Activated B cell treated with CpG ODN at 0.5 μM for 24 hours (primary cell): ENCODE measurements around the gene P2RX7. TPM values are rescaled to one million over a fixed set of nuclear protein-coding genes. Genes with fewer than 3 reads are reported as not detected.
"Not testable (repeated sequence)": the region's sequence is repeated elsewhere in the genome, so short reads cannot be mapped to it uniquely, and the experiment has no call there.

Source experiments
- ATAC-seq: fragments of 200-7000 bp; cut with Tn5 transposase; one replicate; pipeline ENCODE4 v1.10.0; 2021; ENCODE audit warnings: low read depth, mild to moderate bottlenecking, moderate library complexity
- CTCF ChIA-PET: fragments of 350-600 bp; sonication (Branson Sonifier 250); formaldehyde crosslinking; loops from one replicate; lab custom pipeline; 2021; ENCODE audit warnings: antibody characterized with exemption; lab: Charles Lee
- POLR2A ChIA-PET: fragments of 350-600 bp; sonication (Branson Sonifier 250); formaldehyde crosslinking; loops from one replicate; lab custom pipeline; 2021; ENCODE audit warnings: antibody characterized with exemption; lab: Charles Lee
- DNase-seq: peaks from one replicate; pipeline ENCODE4 v3.0.0; 2022
- H3K27ac Mint-ChIP-seq: one replicate; pipeline ENCODE4 v1.8.0; 2020; ENCODE audit warnings: mixed read lengths
- H3K27me3 Mint-ChIP-seq: one replicate; pipeline ENCODE4 v1.8.0; 2021; ENCODE audit warnings: mixed read lengths
- H3K36me3 Mint-ChIP-seq: one replicate; pipeline ENCODE4 v1.8.0; 2021; ENCODE audit warnings: low read depth, mixed read lengths
- H3K4me1 Mint-ChIP-seq: one replicate; pipeline ENCODE4 v1.8.0; 2021; ENCODE audit warnings: mixed read lengths
- H3K4me3 Mint-ChIP-seq: one replicate; pipeline ENCODE4 v1.8.0; 2020; ENCODE audit warnings: mild to moderate bottlenecking, mixed read lengths
- H3K9me3 Mint-ChIP-seq: one replicate; pipeline ENCODE4 v1.8.0; 2020; ENCODE audit warnings: mixed read lengths
- CTCF ChIP-seq: fragments of 200-600 bp; IDR thresholded peaks from one replicate; pipeline ENCODE4 v1.8.0; 2022; ENCODE audit warnings: antibody characterized with exemption, mild to moderate bottlenecking
- intact Hi-C: fragments of 100-400 bp; cut with micrococcal nuclease; formaldehyde crosslinking; loops from one replicate; pipeline ENCODE4 v1.15.1; 2024
- total RNA-seq: library from RNA; stranded (reverse); gene quantifications from 2 replicates; pipeline ENCODE4 v1.2.3, GENCODE V29; 2022

P2RX7 gene
- total RNA-seq, 1 donor from 2014 or later, result 5.3 TPM

GRCh38 chr12:121189619-121190155 is 57.0 kb downstream of the P2RX7 start:
- intact Hi-C loops, result no loop called here
- no peaks in the 10 kb centered on the region for H3K36me3 Mint-ChIP-seq
- no peak overlapping the region for H3K27ac Mint-ChIP-seq
- peaks cover 22% of the 10 kb centered on the region for H3K4me1 Mint-ChIP-seq
- ChIA-PET CTCF (no interaction called here), POLR2A (interaction anchor here (0.7 kb wide), 1 partner anchor 162 kb away, joined by 4 read pairs; the partner anchor contains the start of gene ANAPC5)
- no peak overlapping the region for H3K4me3 Mint-ChIP-seq
- DNase-seq (no peak), ATAC-seq (no peak)
- H3K9me3 Mint-ChIP-seq, result no peaks in the 10 kb centered on the region
- no peaks in the 10 kb centered on the region for H3K27me3 Mint-ChIP-seq
- no peak for TF ChIP-seq CTCF

GRCh38 chr12:121190523-121191031 is 57.9 kb downstream of the P2RX7 start:
- CTCF ChIA-PET, result no interaction called here

DNA sequence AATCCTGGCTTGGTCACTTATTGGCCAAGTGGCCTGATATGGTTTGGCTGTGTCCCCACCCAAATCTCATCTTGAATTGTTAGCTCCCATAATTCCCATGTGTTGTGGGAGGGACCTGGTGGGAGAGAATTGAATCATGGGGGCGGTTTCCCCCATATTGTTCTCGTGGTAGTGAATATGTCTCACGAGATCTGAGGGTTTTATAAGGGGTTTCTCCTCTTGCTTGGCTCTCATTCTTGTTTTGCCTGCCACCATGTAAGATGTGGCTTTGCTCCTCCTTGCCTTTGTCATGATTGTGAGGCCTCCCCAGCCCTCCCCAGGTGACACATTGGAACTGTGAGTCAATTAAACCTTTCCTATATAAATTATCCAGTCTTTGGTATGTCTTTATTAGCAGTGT is 58.5 kb downstream of the P2RX7 start:
- intact Hi-C loops, result no loop called here
- ATAC-seq (no peak), DNase-seq (no peak)
- Mint-ChIP-seq H3K27ac (no peak overlapping the region), H3K4me3 (no peak overlapping the region), H3K9me3 (no peaks in the 10 kb centered on the region), H3K27me3 (no peaks in the 10 kb centered on the region), H3K36me3 (no peaks in the 10 kb centered on the region), H3K4me1 (peaks cover 10% of the 10 kb centered on the region)
- no peak for TF ChIP-seq CTCF
- CTCF ChIA-PET, result no interaction called here
- POLR2A ChIA-PET, result interaction anchor here (0.6 to 1.1 kb wide), 2 partner anchors 79 to 219 kb away, joined by 3 to 4 read pairs; no protein-coding TSS in a partner anchor

More at GRCh38 chr12:121190523-121191031, 57.9 kb downstream of the P2RX7 start:
- no peaks in the 10 kb centered on the region for H3K36me3 Mint-ChIP-seq
- no peaks in the 10 kb centered on the region for H3K9me3 Mint-ChIP-seq
- no peak for TF ChIP-seq CTCF
- peak; percentile 68 for ATAC-seq
- no peak overlapping the region for H3K4me3 Mint-ChIP-seq
- intact Hi-C loops, result no loop called here
- H3K4me1 Mint-ChIP-seq, result peaks cover 14% of the 10 kb centered on the region
- DNase-seq, result no peak
- no peaks in the 10 kb centered on the region for H3K27me3 Mint-ChIP-seq
- no peak overlapping the region for H3K27ac Mint-ChIP-seq
- POLR2A ChIA-PET, result interaction anchor here (0.6 to 1.1 kb wide), 3 partner anchors 78 to 218 kb away, joined by 3 to 4 read pairs (median 4); partner anchors contain the start of gene ANAPC5

GRCh38 chr12:121196902-121197301 is 64.2 kb downstream of the P2RX7 start:
- ChIA-PET POLR2A (interaction anchor here (1.2 kb wide), 1 partner anchor 12 kb away, joined by 3 read pairs; no protein-coding TSS in a partner anchor), CTCF (interaction anchor here (0.6 kb wide), 1 partner anchor 550 kb away, joined by 5 read pairs; no protein-coding TSS in a partner anchor)
- DNase-seq, result no peak
- Mint-ChIP-seq H3K9me3 (no peaks in the 10 kb centered on the region), H3K4me1 (peaks cover 4% of the 10 kb centered on the region), H3K27me3 (no peaks in the 10 kb centered on the region), H3K36me3 (no peaks in the 10 kb centered on the region), H3K27ac (no peak overlapping the region), H3K4me3 (peak overlapping the region; percentile 38)
- TF ChIP-seq CTCF, result no peak
- ATAC-seq, result peak; percentile 58
- intact Hi-C loops, result no loop called here

- POLR2A ChIA-PET, result no interaction called here
- intact Hi-C loops, result no loop called here
- peaks cover 4% of the 10 kb centered on the region for H3K4me1 Mint-ChIP-seq
Observed at GRCh38 chr12:121198949-121199348, 66.3 kb downstream of the P2RX7 start.

GRCh38 chr12:121201140-121201539 is 68.5 kb downstream of the P2RX7 start:
- ATAC-seq, CTCF ChIA-PET, H3K36me3 Mint-ChIP-seq, H3K27me3 Mint-ChIP-seq, H3K4me3 Mint-ChIP-seq, H3K27ac Mint-ChIP-seq, intact Hi-C loops, H3K4me1 Mint-ChIP-seq, DNase-seq, H3K9me3 Mint-ChIP-seq: not testable (repeated sequence)
- POLR2A ChIA-PET, result interaction anchor here (0.7 kb wide), 1 partner anchor 141 kb away, joined by 4 read pairs; no protein-coding TSS in a partner anchor

More at GRCh38 chr12:121198949-121199348, 66.3 kb downstream of the P2RX7 start:
- DNase-seq (no peak), ATAC-seq (no peak)
- H3K4me3 Mint-ChIP-seq, result no peak overlapping the region
- no peaks in the 10 kb centered on the region for H3K9me3 Mint-ChIP-seq
- H3K27ac Mint-ChIP-seq, result no peak overlapping the region
- TF ChIP-seq CTCF, result no peak
- no peaks in the 10 kb centered on the region for H3K36me3 Mint-ChIP-seq
- no peaks in the 10 kb centered on the region for H3K27me3 Mint-ChIP-seq
- CTCF ChIA-PET, result no interaction called here
